Lung (tissue), 12 donors: Measurements from ENCODE around the gene DCUN1D2. TPM values are rescaled to one million over a fixed set of nuclear protein-coding genes. Genes with fewer than 3 reads are reported as not detected.

Source experiments
- ATAC-seq: fragments of 200-7000 bp; cut with Tn5 transposase; one replicate; pipeline ENCODE4 v1.9.1; 2020; ENCODE audit warnings: moderate number of reproducible peaks; ENCODE audit not compliant: insufficient read depth, low FRiP score
- DNase-seq, 3 donors: peaks; one replicate each; pipeline ENCODE4 v3.0.0-alpha.2; 2013 to 2017
- H3K27ac ChIP-seq, 2 donors: one replicate each; pipeline ENCODE4 v1.5.1; 2013; ENCODE audit warnings: mild to moderate bottlenecking in 2 of 2, moderate library complexity in 2 of 2, control low read depth in 1 of 2, inconsistent platforms in 1 of 2, low read depth in 1 of 2, low read length in 1 of 2
- H3K27me3 ChIP-seq, 3 donors: one replicate each; pipeline ENCODE4 v1.5.1; 2013; ENCODE audit warnings: low read length in 2 of 3; ENCODE audit not compliant: control insufficient read depth in 3 of 3, insufficient read depth in 3 of 3
- H3K36me3 ChIP-seq, 4 donors: one replicate each; pipeline ENCODE4 v1.5.1; 2013; ENCODE audit warnings: low read length in 4 of 4, mild to moderate bottlenecking in 1 of 4, moderate library complexity in 1 of 4; ENCODE audit not compliant: control insufficient read depth in 4 of 4, insufficient read depth in 4 of 4
- H3K4me1 ChIP-seq, 5 donors: one replicate each; pipeline ENCODE4 v1.5.1; 2013; ENCODE audit warnings: low read length in 5 of 5, mild to moderate bottlenecking in 2 of 5, moderate library complexity in 1 of 5; ENCODE audit not compliant: control insufficient read depth in 5 of 5, insufficient read depth in 5 of 5
- H3K4me3 ChIP-seq: one replicate; pipeline ENCODE4 v1.5.1; 2013; ENCODE audit warnings: mild to moderate bottlenecking, control low read depth, moderate library complexity
- H3K9ac ChIP-seq, 2 donors: one replicate each; pipeline ENCODE4 v1.5.1; 2013; ENCODE audit warnings: low read length in 2 of 2, control low read depth in 1 of 2; ENCODE audit not compliant: insufficient read depth in 1 of 2
- H3K9me3 ChIP-seq, 4 donors: one replicate each; pipeline ENCODE4 v1.5.1; 2013; ENCODE audit warnings: low read length in 3 of 4, mild to moderate bottlenecking in 1 of 4, moderate library complexity in 1 of 4; ENCODE audit not compliant: control insufficient read depth in 4 of 4, insufficient read depth in 3 of 4
- CTCF ChIP-seq: IDR thresholded peaks from 2 replicates; pipeline ENCODE4 v1.5.1; 2012; ENCODE audit warnings: mild to moderate bottlenecking; ENCODE audit errors: control extremely low read depth, extremely low read depth
- WGBS, 2 donors: extraction: QIAGEN DNeasy Blood & Tissue Kit; methylation state at CpG; one replicate each; pipeline ENCODE4 v1.1.7; 2013; 5-methylcytosine and 5-hydroxymethylcytosine counted together
- polyA plus RNA-seq, 2 donors: library from polyadenylated mRNA; stranded (reverse); fragments of 200-250 nt; gene quantifications; one replicate each; pipeline ENCODE4 v1.2.1, GENCODE V29; 2013
- total RNA-seq, 2 donors: library from RNA; depleted of rRNA in 1 of 2; stranded (reverse); fragments of >200 nt in 1 of 2; gene quantifications; one replicate each; pipeline ENCODE4 v1.2.1, GENCODE V29; 2014 to 2021
- donor health status: control.
- donor health status: control.
- donor health status: Bipolar disorder and iron deficiency.
- donor health status: healthy.
- donor health status: DM: yes; HTN: yes; CAD: no.

Gene DCUN1D2
- total and polyA plus RNA-seq, 4 donors: 6.9 to 21.1 (median 13.8) TPM

GRCh38 chr13:113518076-113518803 lies 27.7 kb upstream of the DCUN1D2 start:
- no peak overlapping the region for H3K27ac ChIP-seq
- ATAC-seq (no peak), DNase-seq (no peak)
- peaks cover 0 to 12% (median 0%) of the 10 kb centered on the region in 3 donors for H3K27me3 ChIP-seq
- peaks cover 5 to 18% (median 12%) of the 10 kb centered on the region in 4 donors for H3K36me3 ChIP-seq
- H3K9ac ChIP-seq: no peak overlapping the region
- peaks cover 0 to 1% (median 0%) of the 10 kb centered on the region in 4 donors for H3K9me3 ChIP-seq
- H3K4me3 ChIP-seq: no peak overlapping the region
- no peaks in the 10 kb centered on the region for H3K4me1 ChIP-seq
- TF ChIP-seq CTCF: no peak
- 75 to 86% methylated on average over 21 of the region's 21 CpGs for WGBS, 2 donors

DNA sequence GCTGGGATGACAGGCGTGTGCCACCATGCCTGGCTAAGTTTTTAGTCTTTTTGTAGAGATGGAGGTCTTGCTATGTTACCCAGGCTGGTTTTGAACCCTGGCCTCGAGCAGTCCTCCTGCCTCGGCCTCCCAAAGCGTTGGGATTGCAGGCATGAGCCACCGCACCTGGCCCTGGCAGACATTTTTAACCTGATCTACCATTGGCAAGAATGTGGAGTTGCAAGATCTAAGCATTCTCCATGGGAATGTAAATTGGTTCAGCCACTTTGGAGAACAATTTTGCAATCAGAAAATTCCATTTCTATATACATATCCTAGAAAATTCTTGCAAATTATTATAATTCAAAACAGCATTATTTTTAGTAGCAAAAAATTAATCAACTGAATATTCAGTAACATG lies 24.3 kb upstream of the DCUN1D2 start:
- no peak overlapping the region for H3K4me3 ChIP-seq
- peaks cover 0 to 34% (median 11%) of the 10 kb centered on the region in 4 donors for H3K36me3 ChIP-seq
- DNase-seq (no peak), ATAC-seq (no peak)
- H3K9ac ChIP-seq: no peak overlapping the region
- 93 to 96% methylated on average over 5 of the region's 5 CpGs for WGBS, 2 donors
- H3K27me3 ChIP-seq: peaks cover 0 to 4% (median 0%) of the 10 kb centered on the region in 3 donors
- no peak for TF ChIP-seq CTCF
- no peaks in the 10 kb centered on the region for H3K9me3 ChIP-seq
- H3K4me1 ChIP-seq: no peaks in the 10 kb centered on the region
- no peak overlapping the region for H3K27ac ChIP-seq

GRCh38 chr13:113513761-113514160 lies 23.2 kb upstream of the DCUN1D2 start:
- H3K36me3 ChIP-seq: peaks cover 0 to 33% (median 12%) of the 10 kb centered on the region in 4 donors
- 94 to 96% methylated on average over 8 of the region's 8 CpGs for WGBS, 2 donors
- ATAC-seq: no peak

More at GRCh38 chr13:113513761-113514160, 23.2 kb upstream of the DCUN1D2 start:
- H3K4me1 ChIP-seq: no peaks in the 10 kb centered on the region
- H3K27me3 ChIP-seq: peaks cover 0 to 4% (median 0%) of the 10 kb centered on the region in 3 donors
- TF ChIP-seq CTCF: no peak
- H3K9ac ChIP-seq: no peak overlapping the region
- H3K27ac ChIP-seq: no peak overlapping the region
- no peak overlapping the region for H3K4me3 ChIP-seq
- DNase-seq: no peak
- H3K9me3 ChIP-seq: no peaks in the 10 kb centered on the region
